PC-3 (cell line): Measurements from ENCODE around the gene NUP62. TPM values are rescaled to one million over a fixed set of nuclear protein-coding genes. Genes with fewer than 3 reads are reported as not detected.

Experiments
- ATAC-seq: fragments of 200-7000 bp; cut with Tn5 transposase; 2 replicates; pipeline ENCODE4 v1.9.1; 2020; ENCODE audit warnings: mild to moderate bottlenecking, moderate library complexity
- BruUV-seq: library from RNA; stranded (reverse); fragments of 400-500 nt; replicated peaks from 2 replicates; lab custom pipeline; 2021; lab: Mats Ljungman, UMichigan
- CTCF ChIA-PET: fragments of 300-600 bp; sonication (Branson Sonifier 250); formaldehyde crosslinking; loops from one replicate; lab custom pipeline; 2022; ENCODE audit warnings: antibody characterized with exemption; lab: Charles Lee
- POLR2A ChIA-PET: fragments of 300-600 bp; sonication (Branson Sonifier 250); formaldehyde crosslinking; loops from one replicate; lab custom pipeline; 2022; ENCODE audit warnings: antibody characterized with exemption; ENCODE audit not compliant: unreplicated experiment; lab: Charles Lee
- DNase-seq: peaks from one replicate; pipeline ENCODE4 v3.0.0-alpha.2; 2015
- H2AFZ ChIP-seq: fragments of 300-600 bp; sonication (generic); 2 replicates; pipeline ENCODE4 v1.6.0; 2016; ENCODE audit warnings: antibody characterized with exemption, low read length
- H3F3A ChIP-seq: fragments of 300-600 bp; sonication (generic); one replicate; pipeline ENCODE4 v1.6.0; 2017; ENCODE audit warnings: antibody characterized with exemption, low read length, control low read depth, mild to moderate bottlenecking; ENCODE audit not compliant: unreplicated experiment
- H3K27ac ChIP-seq: fragments of 300-600 bp; sonication (generic); 2 replicates; pipeline ENCODE4 v1.5.1; 2016; ENCODE audit warnings: mild to moderate bottlenecking, low read length
- H3K27me3 ChIP-seq: fragments of 300-600 bp; sonication (generic); 2 replicates; pipeline ENCODE4 v1.6.1; 2016; ENCODE audit warnings: low read length, mixed read lengths
- H3K36me3 ChIP-seq: fragments of 300-600 bp; sonication (generic); 2 replicates; pipeline ENCODE4 v1.6.1; 2016; ENCODE audit warnings: low read depth, mixed run types, low read length, mixed read lengths
- H3K4me1 ChIP-seq: fragments of 300-600 bp; sonication (generic); 2 replicates; pipeline ENCODE4 v1.5.1; 2016; ENCODE audit warnings: low read length; ENCODE audit not compliant: insufficient read depth
- H3K4me2 ChIP-seq: fragments of 300-600 bp; sonication (generic); 2 replicates; pipeline ENCODE4 v1.6.0; 2016; ENCODE audit warnings: low read length
- H3K4me3 ChIP-seq: fragments of 300-600 bp; sonication (generic); 2 replicates; pipeline ENCODE4 v1.5.1; 2016; ENCODE audit warnings: mild to moderate bottlenecking, low read length, mixed read lengths
- H3K79me2 ChIP-seq: fragments of 300-600 bp; sonication (generic); 2 replicates; pipeline ENCODE4 v1.6.1; 2017; ENCODE audit warnings: low read length, mixed read lengths
- H3K9ac ChIP-seq: fragments of 300-600 bp; sonication (generic); 2 replicates; pipeline ENCODE4 v1.6.0; 2016; ENCODE audit warnings: mild to moderate bottlenecking, low read length
- H3K9me2 ChIP-seq: fragments of 300-600 bp; sonication (generic); replicated peaks from 2 replicates; pipeline ENCODE4 v1.6.1; 2016; ENCODE audit warnings: mixed run types, low read length, mixed read lengths
- H3K9me3 ChIP-seq: fragments of 300-600 bp; sonication (generic); 2 replicates; pipeline ENCODE4 v1.6.1; 2016; ENCODE audit warnings: low read length, mixed read lengths
- H4K20me1 ChIP-seq: fragments of 300-600 bp; sonication (generic); 2 replicates; pipeline ENCODE4 v1.6.1; 2016; ENCODE audit warnings: low read length, mixed read lengths
- EZH2 ChIP-seq: fragments of 300-600 bp; sonication (generic); IDR thresholded peaks from one replicate; pipeline ENCODE4 v1.6.1; 2017; ENCODE audit warnings: antibody characterized with exemption, mild to moderate bottlenecking, low read length; ENCODE audit not compliant: unreplicated experiment
- EZH2phosphoT487 ChIP-seq: fragments of 300-600 bp; sonication (generic); IDR thresholded peaks from 2 replicates; pipeline ENCODE4 v1.6.1; 2018; ENCODE audit warnings: mild to moderate bottlenecking, antibody characterized with exemption, low read length, borderline replicate concordance
- intact Hi-C: fragments of 100-400 bp; cut with micrococcal nuclease; formaldehyde crosslinking; loops from 2 replicates; pipeline ENCODE4 v1.9.0; 2023
- total RNA-seq: library from RNA; depleted of rRNA; stranded (reverse); fragments of >200 nt; gene quantifications from 2 replicates; pipeline ENCODE4 v1.2.3, GENCODE V29; 2014
- TF ChIP-seq, protein P1 (sequence below): fragments of 300-600 bp; sonication (generic); conservative IDR thresholded peaks from 2 replicates; pipeline ENCODE4 v1.5.1; 2017; ENCODE audit warnings: antibody characterized with exemption, low read depth, mild to moderate bottlenecking, low read length

NUP62 gene
- total RNA-seq, 1 experiment from 2014 or later = 129 TPM

DNA sequence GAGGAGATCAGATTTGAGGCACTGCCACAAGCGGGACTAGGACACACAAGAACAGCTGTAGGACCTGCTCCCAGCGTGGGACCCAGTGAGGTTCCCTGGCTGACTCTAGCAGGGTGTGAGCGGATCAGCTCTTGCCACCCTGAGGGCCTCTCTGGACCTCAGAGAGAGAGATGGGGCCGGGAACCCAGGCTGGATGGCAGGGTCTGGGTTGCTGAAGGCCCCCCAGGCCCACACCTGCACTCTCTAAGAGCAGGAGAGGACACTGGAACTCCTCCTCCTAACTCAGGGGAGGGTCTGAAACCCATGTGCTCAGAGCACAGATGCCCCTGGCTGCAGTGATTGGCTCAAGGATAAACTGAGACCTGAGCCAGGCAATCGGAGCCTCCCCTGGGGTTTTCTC, 19.1 kb downstream of the NUP62 start:
- Histone ChIP-seq H3K27ac (no peak overlapping the region), H3K4me2 (no peak overlapping the region), H3K9me2 (no peaks in the 10 kb centered on the region), H3K36me3 (peaks cover 63% of the 10 kb centered on the region), H3K27me3 (no peaks in the 10 kb centered on the region), H3K4me1 (no peaks in the 10 kb centered on the region), H3K4me3 (no peak overlapping the region), H3K9ac (no peak overlapping the region), H3K79me2 (peaks cover 12% of the 10 kb centered on the region; the same call in 1 of the 2 replicates), H3K9me3 (no peaks in the 10 kb centered on the region), H3F3A (no peaks in the 10 kb centered on the region), H2AFZ (no peak overlapping the region), H4K20me1 (peaks cover 28% of the 10 kb centered on the region)
- POLR2A ChIA-PET = no interaction called here
- no peak for TF ChIP-seq EZH2phosphoT487
- TF ChIP-seq, protein P1, sequence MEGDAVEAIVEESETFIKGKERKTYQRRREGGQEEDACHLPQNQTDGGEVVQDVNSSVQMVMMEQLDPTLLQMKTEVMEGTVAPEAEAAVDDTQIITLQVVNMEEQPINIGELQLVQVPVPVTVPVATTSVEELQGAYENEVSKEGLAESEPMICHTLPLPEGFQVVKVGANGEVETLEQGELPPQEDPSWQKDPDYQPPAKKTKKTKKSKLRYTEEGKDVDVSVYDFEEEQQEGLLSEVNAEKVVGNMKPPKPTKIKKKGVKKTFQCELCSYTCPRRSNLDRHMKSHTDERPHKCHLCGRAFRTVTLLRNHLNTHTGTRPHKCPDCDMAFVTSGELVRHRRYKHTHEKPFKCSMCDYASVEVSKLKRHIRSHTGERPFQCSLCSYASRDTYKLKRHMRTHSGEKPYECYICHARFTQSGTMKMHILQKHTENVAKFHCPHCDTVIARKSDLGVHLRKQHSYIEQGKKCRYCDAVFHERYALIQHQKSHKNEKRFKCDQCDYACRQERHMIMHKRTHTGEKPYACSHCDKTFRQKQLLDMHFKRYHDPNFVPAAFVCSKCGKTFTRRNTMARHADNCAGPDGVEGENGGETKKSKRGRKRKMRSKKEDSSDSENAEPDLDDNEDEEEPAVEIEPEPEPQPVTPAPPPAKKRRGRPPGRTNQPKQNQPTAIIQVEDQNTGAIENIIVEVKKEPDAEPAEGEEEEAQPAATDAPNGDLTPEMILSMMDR = no peak
- no peak for TF ChIP-seq EZH2
- CTCF ChIA-PET = no interaction called here
- DNase-seq (no peak), ATAC-seq (no peak)
- intact Hi-C loops = no loop called here
- BruUV-seq = no TSS peak

DNA sequence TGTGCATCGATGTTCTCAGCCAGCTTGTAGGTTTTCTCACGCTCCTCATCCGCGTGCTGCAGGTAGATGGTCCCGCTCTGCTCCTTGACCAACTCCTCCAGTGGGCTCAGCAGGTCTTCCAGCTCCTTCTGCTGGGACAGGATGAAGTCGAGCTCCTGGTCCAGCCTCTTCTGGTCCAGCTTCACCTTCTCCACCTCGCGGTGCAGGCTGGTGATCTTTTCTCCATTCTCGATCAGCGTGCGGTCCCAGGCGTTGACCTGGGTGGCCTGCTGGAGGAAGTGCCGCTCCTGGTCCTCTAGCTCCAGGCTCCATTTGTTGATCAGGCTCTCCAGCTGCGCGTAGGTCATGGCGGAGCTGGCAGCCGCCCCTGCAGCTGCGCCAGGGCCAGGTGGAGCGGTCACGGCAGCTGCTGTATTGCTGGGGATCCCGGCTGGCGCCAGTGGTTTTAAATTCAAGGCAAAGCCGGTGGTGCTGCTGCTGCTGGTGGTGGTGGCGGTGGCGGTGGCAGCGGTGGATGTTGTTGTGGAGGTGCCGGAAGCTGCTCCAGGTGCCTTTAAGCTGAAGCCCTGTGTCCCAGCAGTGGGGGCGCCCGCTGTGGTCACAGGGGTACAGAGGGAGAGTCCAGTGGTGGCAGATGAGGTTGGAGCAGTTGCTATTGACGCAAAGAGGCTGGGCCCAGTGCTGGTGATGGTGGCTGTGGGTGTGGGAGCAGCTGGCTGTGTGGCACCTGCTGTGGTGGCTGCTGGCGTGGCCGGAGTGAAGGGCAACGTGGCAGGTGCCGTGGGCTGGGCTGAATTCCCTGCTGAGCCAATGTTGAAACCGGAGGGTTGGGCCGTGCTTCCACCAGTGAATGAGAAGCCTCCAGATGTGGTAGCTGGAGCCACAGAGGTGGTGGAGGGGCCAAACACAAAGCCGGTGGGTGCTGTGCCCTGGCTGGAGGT, 20.6 kb downstream of the NUP62 start:
- no peaks in the 10 kb centered on the region for H3K9me2 ChIP-seq
- POLR2A ChIA-PET = no interaction called here

More for the DNA sequence above, 20.6 kb downstream of the NUP62 start:
- BruUV-seq = no TSS peak
- Histone ChIP-seq H3K4me1 (no peaks in the 10 kb centered on the region), H3K9me3 (no peaks in the 10 kb centered on the region), H3K27ac (no peak overlapping the region), H3K4me2 (no peak overlapping the region), H3K9ac (no peak overlapping the region), H2AFZ (no peak overlapping the region), H3K79me2 (peaks cover 4% of the 10 kb centered on the region; the same call in 1 of the 2 replicates), H3K4me3 (no peak overlapping the region), H3F3A (no peaks in the 10 kb centered on the region), H3K27me3 (no peaks in the 10 kb centered on the region), H3K36me3 (peaks cover 54% of the 10 kb centered on the region), H4K20me1 (peaks cover 28% of the 10 kb centered on the region)
- ATAC-seq (no peak), DNase-seq (no peak)
- intact Hi-C loops = no loop called here
- TF ChIP-seq EZH2phosphoT487 (no peak), EZH2 (no peak)
- TF ChIP-seq, protein P1 = no peak
- CTCF ChIA-PET = no interaction called here
